ENCODE measurements around the gene FHOD3.

GRCh38 chr18:36271153-36271552 is 26.4 kb upstream of the FHOD3 start:
- TF ChIP-seq CTCF (IDR thresholded peaks at IDR 0.05; ENCODE audit: low read depth, low read length, missing input control) (no peak), RAD21 (IDR thresholded peaks at IDR 0.05) (no peak), FOXA1 (IDR thresholded peaks at IDR 0.05) (no peak), MAX (IDR thresholded peaks at IDR 0.05) (no peak), NR2F2 (IDR thresholded peaks at IDR 0.05) (no peak), REST (IDR thresholded peaks at IDR 0.05) (no peak), GABPA (IDR thresholded peaks at IDR 0.05 in 1 of 2, conservative IDR thresholded peaks at IDR 0.05 in 1 of 2) (no peak), YY1 (IDR thresholded peaks at IDR 0.05) (no peak), TAF1 (conservative IDR thresholded peaks at IDR 0.05) (no peak), ATF3 (IDR thresholded peaks at IDR 0.05) (no peak), SP1 (IDR thresholded peaks at IDR 0.05) (no peak), ZBTB33 (IDR thresholded peaks at IDR 0.05) (no peak), JUND (IDR thresholded peaks at IDR 0.05) (no peak)
